Endothelial cell of umbilical vein (primary cell): Measurements from ENCODE around the gene MALT1. TPM values are rescaled to one million over a fixed set of nuclear protein-coding genes. Genes with fewer than 3 reads are reported as not detected.

Experiments used
- BruUV-seq: library from RNA; stranded (reverse); fragments of 400-500 nt; replicated peaks from 2 replicates; lab custom pipeline; 2021; lab: Mats Ljungman, UMichigan
- CTCF ChIA-PET: fragments of 300-600, 350-600 bp; sonication (Branson Sonifier 250); formaldehyde crosslinking; loops from one replicate; lab custom pipeline; 2021; ENCODE audit warnings: antibody characterized with exemption, inconsistent platforms; lab: Charles Lee
- POLR2A ChIA-PET: fragments of 300-600, 350-600 bp; sonication (Branson Sonifier 250); formaldehyde crosslinking; loops from one replicate; lab custom pipeline; 2021; ENCODE audit warnings: antibody characterized with exemption, inconsistent platforms; lab: Charles Lee
- DNase-seq: peaks from one replicate; pipeline ENCODE4 v3.0.0-alpha.2; 2011; ENCODE audit warnings: low read depth, low spot score
- FAIRE-seq: peaks from 2 replicates; lab custom pipeline; 2011; peaks lifted over from hg19 to GRCh38; lab: Jason Lieb, UNC
- H2AFZ ChIP-seq: 2 replicates; pipeline ENCODE4 v1.6.0; 2012; ENCODE audit warnings: low read depth, low read length, control low read depth, inconsistent platforms
- H3K27ac ChIP-seq: 2 replicates; pipeline ENCODE4 v1.5.1; 2011; ENCODE audit warnings: low read depth, mild to moderate bottlenecking, control low read depth, low read length, moderate library complexity; ENCODE audit not compliant: insufficient read depth
- H3K27me3 ChIP-seq, 2 experiments: 2 replicates each; pipeline versions ENCODE4 v1.6.0 to v1.6.1; 2011; ENCODE audit warnings: low read length in 2 of 2, mixed read lengths in 1 of 2; ENCODE audit not compliant: control insufficient read depth in 2 of 2, insufficient read depth in 2 of 2
- H3K36me3 ChIP-seq, 2 experiments: 2 replicates in 1 of 2; 3 replicates in 1 of 2; pipeline ENCODE4 v1.5.1; 2011; ENCODE audit warnings: low read length in 2 of 2, mild to moderate bottlenecking in 1 of 2, moderate library complexity in 1 of 2; ENCODE audit not compliant: control insufficient read depth in 2 of 2, insufficient read depth in 2 of 2; ENCODE audit errors: extremely low read depth in 1 of 2
- H3K4me1 ChIP-seq: 3 replicates; pipeline ENCODE4 v1.5.1; 2011; ENCODE audit warnings: mild to moderate bottlenecking, low read length; ENCODE audit not compliant: control insufficient read depth, insufficient read depth; ENCODE audit errors: extremely low read depth
- H3K4me2 ChIP-seq: 2 replicates; pipeline ENCODE4 v1.6.1; 2011; ENCODE audit warnings: low read length, control low read depth, mixed read lengths; ENCODE audit not compliant: insufficient read depth
- H3K4me3 ChIP-seq, 3 experiments: fragments of 200-600 bp in 1 of 3; sonication (generic), shearing (Covaris generic) in 1 of 3; replicated peaks in 1 of 3; 2 replicates each; pipeline ENCODE4 v1.5.1; 2011 to 2016; ENCODE audit warnings: control low read depth in 3 of 3, low read length in 3 of 3, mild to moderate bottlenecking in 2 of 3, inconsistent platforms in 1 of 3, low read depth in 1 of 3, moderate library complexity in 1 of 3; ENCODE audit not compliant: insufficient read depth in 1 of 3
- H3K79me2 ChIP-seq: 2 replicates; pipeline ENCODE4 v1.6.0; 2012; ENCODE audit warnings: low read length, inconsistent platforms; ENCODE audit not compliant: control insufficient read depth, insufficient read depth
- H3K9ac ChIP-seq: replicated peaks from 2 replicates; pipeline ENCODE3; 2011; ENCODE audit warnings: low read length, control low read depth; ENCODE audit not compliant: insufficient read depth; ENCODE audit errors: extremely low read depth
- H3K9me1 ChIP-seq: replicated peaks from 3 replicates; pipeline ENCODE4 v1.6.0; 2011; ENCODE audit warnings: mild to moderate bottlenecking, low read length; ENCODE audit not compliant: control insufficient read depth, insufficient read depth; ENCODE audit errors: extremely low read depth
- H3K9me3 ChIP-seq: replicated peaks from 2 replicates; pipeline ENCODE4 v1.5.1; 2012; ENCODE audit warnings: low read length, inconsistent platforms; ENCODE audit not compliant: control insufficient read depth, insufficient read depth
- H4K20me1 ChIP-seq: replicated peaks from 2 replicates; pipeline ENCODE3; 2011; ENCODE audit warnings: mild to moderate bottlenecking, low read length; ENCODE audit not compliant: control insufficient read depth, insufficient read depth; ENCODE audit errors: extremely low read depth
- EZH2 ChIP-seq: IDR thresholded peaks from 2 replicates; pipeline ENCODE4 v1.6.1; 2012; ENCODE audit warnings: borderline replicate concordance, low read depth, mild to moderate bottlenecking, moderate library complexity, low read length, inconsistent platforms; ENCODE audit not compliant: severe bottlenecking
- FOS ChIP-seq: IDR thresholded peaks from 2 replicates; pipeline ENCODE4 v1.6.1; 2011; ENCODE audit warnings: mild to moderate bottlenecking, low read length, moderate library complexity, borderline replicate concordance; ENCODE audit not compliant: insufficient read depth
- GATA2 ChIP-seq: IDR thresholded peaks from 2 replicates; pipeline ENCODE4 v1.7.0; 2011; ENCODE audit warnings: low read depth, mild to moderate bottlenecking, moderate library complexity, mixed read lengths, low read length; ENCODE audit not compliant: insufficient read length, insufficient read depth
- JUN ChIP-seq: IDR thresholded peaks from 2 replicates; pipeline ENCODE4 v1.6.1; 2011; ENCODE audit warnings: borderline replicate concordance, low read depth; ENCODE audit not compliant: insufficient read length, insufficient read depth
- MYC ChIP-seq: IDR thresholded peaks from one replicate; pipeline ENCODE4 v1.6.1; 2011; ENCODE audit warnings: mild to moderate bottlenecking, low read depth, low read length
- POLR2A ChIP-seq: IDR thresholded peaks from 2 replicates; pipeline ENCODE4 v1.6.1; 2012; ENCODE audit warnings: low read depth, mild to moderate bottlenecking, control low read depth, low read length
- POLR2AphosphoS5 ChIP-seq: IDR thresholded peaks from 2 replicates; pipeline ENCODE4 v1.6.1; 2012; ENCODE audit warnings: low read depth, mild to moderate bottlenecking, control low read depth, low read length, moderate library complexity; ENCODE audit not compliant: insufficient read depth
- dilution Hi-C: fragments of 300-500 bp; cut with MboI; formaldehyde crosslinking; loops from one replicate; pipeline ENCODE4 v1.15.0; 2019; ENCODE audit warnings: low sequenced_read_pairs; ENCODE audit not compliant: extremely low pct_ligation_motif_present
- intact Hi-C: fragments of 100-400 bp; cut with micrococcal nuclease; formaldehyde crosslinking; loops from one replicate; pipeline ENCODE4 v1.10.0; 2022
- polyA plus RNA-seq, 4 experiments: library from polyadenylated mRNA; depleted of rRNA in 3 of 4; stranded (reverse) in 3 of 4; unstranded in 1 of 4; fragments of >200 nt; gene quantifications; 2 replicates each; pipeline versions ENCODE4 v1.2.1 to v1.2.3, GENCODE V29; 2011 to 2012; ENCODE audit warnings: missing spikeins in 1 of 4
- total RNA-seq: library from RNA; stranded (reverse); gene quantifications from 2 replicates; pipeline ENCODE4 v1.2.3, GENCODE V29; 2021
- TF ChIP-seq, protein P1 (sequence below): IDR thresholded peaks from 2 replicates; pipeline ENCODE4 v1.6.1; 2011; ENCODE audit not compliant: insufficient read depth, insufficient read length
- TF ChIP-seq, protein P2 (sequence below), 2 donors: IDR thresholded peaks; 1 replicate in 1 of 2; 2 replicates in 1 of 2; pipeline ENCODE4 v1.5.1; 2011; ENCODE audit warnings: low read length in 2 of 2, mild to moderate bottlenecking in 2 of 2, moderate library complexity in 2 of 2, control low read depth in 1 of 2, inconsistent platforms in 1 of 2, low read depth in 1 of 2; ENCODE audit not compliant: insufficient read depth in 1 of 2; ENCODE audit errors: extremely low read depth in 1 of 2

MALT1 gene
- total and polyA plus RNA-seq, 2 donors (not counting 3 experiments of a cell fraction or from before 2014, with no cell fraction given), result 2.8 to 5.1 TPM

DNA sequence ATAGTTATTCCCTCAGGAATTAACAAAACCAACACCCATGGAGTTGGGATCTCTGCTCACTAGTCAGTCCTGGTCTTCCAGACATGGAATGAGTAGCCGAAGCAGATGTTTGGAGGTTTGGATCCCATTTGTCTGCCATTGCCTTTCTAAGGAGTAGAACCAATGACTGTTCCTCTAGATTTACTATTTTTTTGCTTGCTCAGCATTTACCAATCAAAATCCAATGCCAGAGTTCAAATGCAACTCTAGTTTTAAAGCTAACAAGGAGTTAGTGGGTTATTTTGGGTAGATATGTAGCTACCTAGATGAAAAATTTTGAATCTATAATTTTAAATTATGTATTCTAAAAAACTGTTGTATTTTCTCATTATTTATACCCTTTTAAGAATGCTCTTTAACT is 62.6 kb downstream of the MALT1 start:
- FAIRE-seq (no peak), DNase-seq (no peak)
- Histone ChIP-seq H2AFZ (no peak overlapping the region), H3K9me3 (no peaks in the 10 kb centered on the region), H3K27me3 (no peaks in the 10 kb centered on the region), H3K79me2 (no peaks in the 10 kb centered on the region), H3K4me2 (no peak overlapping the region), H4K20me1 (no peaks in the 10 kb centered on the region), H3K4me3 (no peak overlapping the region), H3K4me1 (no peaks in the 10 kb centered on the region), H3K9me1 (no peaks in the 10 kb centered on the region), H3K27ac (no peak overlapping the region), H3K36me3 (no peaks in the 10 kb centered on the region), H3K9ac (no peak overlapping the region)
- TF ChIP-seq, protein P1, sequence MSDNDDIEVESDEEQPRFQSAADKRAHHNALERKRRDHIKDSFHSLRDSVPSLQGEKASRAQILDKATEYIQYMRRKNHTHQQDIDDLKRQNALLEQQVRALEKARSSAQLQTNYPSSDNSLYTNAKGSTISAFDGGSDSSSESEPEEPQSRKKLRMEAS, result no peak
- TF ChIP-seq EZH2, result no peak
- no peak for TF ChIP-seq FOS
- no peak for TF ChIP-seq POLR2A
- TF ChIP-seq, protein P2, sequence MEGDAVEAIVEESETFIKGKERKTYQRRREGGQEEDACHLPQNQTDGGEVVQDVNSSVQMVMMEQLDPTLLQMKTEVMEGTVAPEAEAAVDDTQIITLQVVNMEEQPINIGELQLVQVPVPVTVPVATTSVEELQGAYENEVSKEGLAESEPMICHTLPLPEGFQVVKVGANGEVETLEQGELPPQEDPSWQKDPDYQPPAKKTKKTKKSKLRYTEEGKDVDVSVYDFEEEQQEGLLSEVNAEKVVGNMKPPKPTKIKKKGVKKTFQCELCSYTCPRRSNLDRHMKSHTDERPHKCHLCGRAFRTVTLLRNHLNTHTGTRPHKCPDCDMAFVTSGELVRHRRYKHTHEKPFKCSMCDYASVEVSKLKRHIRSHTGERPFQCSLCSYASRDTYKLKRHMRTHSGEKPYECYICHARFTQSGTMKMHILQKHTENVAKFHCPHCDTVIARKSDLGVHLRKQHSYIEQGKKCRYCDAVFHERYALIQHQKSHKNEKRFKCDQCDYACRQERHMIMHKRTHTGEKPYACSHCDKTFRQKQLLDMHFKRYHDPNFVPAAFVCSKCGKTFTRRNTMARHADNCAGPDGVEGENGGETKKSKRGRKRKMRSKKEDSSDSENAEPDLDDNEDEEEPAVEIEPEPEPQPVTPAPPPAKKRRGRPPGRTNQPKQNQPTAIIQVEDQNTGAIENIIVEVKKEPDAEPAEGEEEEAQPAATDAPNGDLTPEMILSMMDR (IDR thresholded peaks at IDR 0.05; ENCODE audit: extremely low read depth in 1 of 2, insufficient read depth in 1 of 2, low read depth in 1 of 2, low read length in 2 of 2), result no peak
- no peak for TF ChIP-seq MYC
- TF ChIP-seq POLR2AphosphoS5, result no peak
- TF ChIP-seq JUN, result no peak
- TF ChIP-seq GATA2, result no peak
- dilution Hi-C loops, result no loop called here
- CTCF ChIA-PET, result interaction anchor here (1.0 to 3.1 kb wide), 2 partner anchors 30 to 35 kb away, joined by 3 to 13 read pairs; no protein-coding TSS in a partner anchor
- no TSS peak for BruUV-seq
- intact Hi-C loops, result no loop called here
- POLR2A ChIA-PET, result no interaction called here
